ENCODE results near the gene BRAT1.

Gene BRAT1

DNA sequence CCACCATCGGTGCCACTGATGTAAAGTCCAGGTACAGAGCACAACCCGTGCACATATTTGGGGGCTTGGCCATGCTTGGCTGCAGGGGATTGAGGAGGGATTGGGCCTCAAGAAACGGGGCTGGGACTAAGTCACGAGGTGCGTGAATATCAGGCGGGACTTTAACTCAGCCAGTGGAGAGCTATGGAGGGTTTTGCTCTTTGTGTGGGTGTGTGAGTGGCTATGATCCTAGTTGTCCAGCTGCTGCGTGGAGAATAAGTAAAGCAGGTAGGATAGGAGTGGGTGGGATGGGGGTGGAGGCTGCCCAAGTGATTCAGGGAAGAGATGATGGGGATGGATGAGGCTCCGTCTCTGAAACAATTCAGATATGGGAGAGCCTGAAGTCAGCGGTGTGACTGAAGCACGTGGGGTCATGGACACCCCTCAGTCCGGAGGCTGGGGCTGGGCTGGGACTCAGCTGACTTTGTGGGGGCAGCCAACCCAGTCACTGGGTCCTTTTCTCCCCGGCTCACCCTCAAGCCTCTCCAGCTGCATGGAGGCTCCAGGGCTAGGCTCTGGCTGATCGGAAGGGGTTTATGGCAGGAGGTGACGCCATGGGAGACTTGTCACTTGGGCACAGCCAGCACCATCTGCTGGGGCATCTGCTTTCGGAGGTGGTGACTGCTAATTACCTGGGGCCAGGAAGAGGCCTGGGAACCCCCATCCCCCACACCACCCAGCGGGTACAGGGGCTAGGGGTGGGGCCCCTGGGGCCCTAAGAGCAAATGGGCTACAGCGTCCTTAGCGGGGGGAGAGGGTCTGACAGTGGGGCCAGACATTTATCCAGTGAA lies 37.4 kb downstream of the BRAT1 start:
- no peak for DNase-seq (ENCODE audit: low read depth)
- TF ChIP-seq, protein P1, sequence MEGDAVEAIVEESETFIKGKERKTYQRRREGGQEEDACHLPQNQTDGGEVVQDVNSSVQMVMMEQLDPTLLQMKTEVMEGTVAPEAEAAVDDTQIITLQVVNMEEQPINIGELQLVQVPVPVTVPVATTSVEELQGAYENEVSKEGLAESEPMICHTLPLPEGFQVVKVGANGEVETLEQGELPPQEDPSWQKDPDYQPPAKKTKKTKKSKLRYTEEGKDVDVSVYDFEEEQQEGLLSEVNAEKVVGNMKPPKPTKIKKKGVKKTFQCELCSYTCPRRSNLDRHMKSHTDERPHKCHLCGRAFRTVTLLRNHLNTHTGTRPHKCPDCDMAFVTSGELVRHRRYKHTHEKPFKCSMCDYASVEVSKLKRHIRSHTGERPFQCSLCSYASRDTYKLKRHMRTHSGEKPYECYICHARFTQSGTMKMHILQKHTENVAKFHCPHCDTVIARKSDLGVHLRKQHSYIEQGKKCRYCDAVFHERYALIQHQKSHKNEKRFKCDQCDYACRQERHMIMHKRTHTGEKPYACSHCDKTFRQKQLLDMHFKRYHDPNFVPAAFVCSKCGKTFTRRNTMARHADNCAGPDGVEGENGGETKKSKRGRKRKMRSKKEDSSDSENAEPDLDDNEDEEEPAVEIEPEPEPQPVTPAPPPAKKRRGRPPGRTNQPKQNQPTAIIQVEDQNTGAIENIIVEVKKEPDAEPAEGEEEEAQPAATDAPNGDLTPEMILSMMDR (IDR thresholded peaks at IDR 0.05; ENCODE audit: low read depth, low read length, missing control alignments) = no peak
- H3K4me3 ChIP-seq (ENCODE audit: low read depth, low read length) = no peak overlapping the region

- DNase-seq (ENCODE audit: low read depth) = no peak
- no peak overlapping the region for H3K4me3 ChIP-seq (ENCODE audit: low read depth, low read length)
- TF ChIP-seq, protein P1 (IDR thresholded peaks at IDR 0.05; ENCODE audit: low read depth, low read length, missing control alignments) = no peak
Measured at GRCh38 chr7:2517026-2517425, 38.3 kb downstream of the BRAT1 start.

GRCh38 chr7:2516194-2516555 lies 39.1 kb downstream of the BRAT1 start:
- TF ChIP-seq, protein P1 (IDR thresholded peaks at IDR 0.05; ENCODE audit: low read depth, low read length, missing control alignments) = no peak
- DNase-seq (ENCODE audit: low read depth) = no peak
- H3K4me3 ChIP-seq (ENCODE audit: low read depth, low read length) = no peak overlapping the region

DNA sequence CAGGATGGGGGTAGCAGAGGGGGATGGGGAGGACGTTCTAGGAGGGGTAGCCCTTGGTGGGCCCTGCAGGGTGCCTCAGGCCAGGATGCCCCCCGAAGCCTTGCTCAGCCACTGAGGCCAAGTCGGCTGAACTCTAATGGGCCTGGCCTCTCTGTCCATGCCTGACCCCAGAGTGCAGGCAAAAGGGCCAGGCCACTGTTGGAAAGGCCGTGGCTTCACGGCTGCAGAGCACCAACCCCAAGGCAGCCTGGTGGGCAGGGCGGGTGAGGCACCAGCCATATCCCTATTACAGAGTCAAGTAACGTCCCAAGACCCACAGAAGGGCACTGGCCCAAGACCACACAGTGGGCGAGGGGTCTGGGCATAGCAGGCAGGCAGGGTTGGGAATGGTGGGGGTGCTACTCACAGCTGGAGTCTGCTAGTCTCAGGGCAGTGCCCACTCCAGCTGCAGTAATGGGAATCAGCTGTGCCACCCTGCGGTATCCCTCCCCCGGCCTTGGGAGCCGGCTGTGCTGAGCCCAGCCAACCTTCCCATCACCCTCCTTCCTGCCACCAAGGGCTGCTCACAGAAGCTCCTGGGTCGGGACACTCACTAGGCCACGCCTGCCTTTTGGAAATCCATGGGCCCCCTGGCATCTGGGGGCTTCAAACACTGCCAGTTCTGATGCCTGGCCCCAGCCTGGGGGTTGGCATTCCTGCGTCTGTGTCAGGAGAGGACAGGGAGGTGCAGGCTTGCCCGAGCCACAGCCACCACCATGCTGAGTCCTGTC lies 39.7 kb downstream of the BRAT1 start:
- TF ChIP-seq, protein P1 (IDR thresholded peaks at IDR 0.05; ENCODE audit: low read depth, low read length, missing control alignments) = no peak
- no peak overlapping the region for H3K4me3 ChIP-seq (ENCODE audit: low read depth, low read length)
- DNase-seq (ENCODE audit: low read depth) = no peak

DNA sequence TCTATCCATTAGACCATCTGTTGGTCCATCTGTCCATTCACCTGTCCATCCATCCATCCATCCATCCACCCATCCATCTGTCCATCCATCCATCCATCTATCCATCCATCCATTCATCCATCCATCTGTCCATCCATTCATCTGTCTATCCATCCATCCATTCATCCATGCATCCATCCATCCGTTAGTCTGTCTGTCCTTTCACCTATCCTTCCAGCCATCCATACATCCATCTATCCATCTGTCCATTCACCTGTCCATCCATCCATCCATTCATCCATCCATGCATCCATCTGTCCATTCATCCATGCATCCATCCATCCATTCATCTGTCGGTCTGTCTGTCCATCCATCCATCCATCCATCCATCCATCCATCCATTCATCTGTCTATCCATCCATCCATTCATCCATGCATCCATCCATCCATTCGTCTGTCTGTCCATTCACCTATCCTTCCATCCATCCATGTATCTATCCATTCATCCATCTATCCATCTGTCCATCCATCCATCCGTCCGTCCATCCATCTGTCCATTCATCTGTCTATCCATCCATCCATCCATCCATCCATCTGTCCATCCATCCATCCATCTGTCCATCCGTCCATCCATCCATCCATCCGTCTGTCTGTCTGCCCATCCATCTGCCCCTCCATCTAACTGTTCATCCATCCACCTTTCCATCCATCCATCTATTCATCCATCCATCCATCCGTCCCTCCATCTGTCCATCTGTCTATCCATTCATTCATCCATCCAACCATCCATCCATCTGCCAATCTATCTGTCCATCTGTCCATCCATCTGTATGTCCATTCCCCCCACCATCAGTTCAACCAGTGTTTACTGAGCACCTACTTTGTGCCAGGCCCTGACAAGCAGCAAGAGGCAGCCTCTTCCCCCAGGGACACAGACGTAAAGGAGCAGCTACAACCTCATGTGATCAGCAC lies 40.6 kb downstream of the BRAT1 start:
- no peak overlapping the region for H3K4me3 ChIP-seq (ENCODE audit: low read depth, low read length)
- no peak for DNase-seq (ENCODE audit: low read depth)
- TF ChIP-seq, protein P1 (IDR thresholded peaks at IDR 0.05; ENCODE audit: low read depth, low read length, missing control alignments) = no peak

DNA sequence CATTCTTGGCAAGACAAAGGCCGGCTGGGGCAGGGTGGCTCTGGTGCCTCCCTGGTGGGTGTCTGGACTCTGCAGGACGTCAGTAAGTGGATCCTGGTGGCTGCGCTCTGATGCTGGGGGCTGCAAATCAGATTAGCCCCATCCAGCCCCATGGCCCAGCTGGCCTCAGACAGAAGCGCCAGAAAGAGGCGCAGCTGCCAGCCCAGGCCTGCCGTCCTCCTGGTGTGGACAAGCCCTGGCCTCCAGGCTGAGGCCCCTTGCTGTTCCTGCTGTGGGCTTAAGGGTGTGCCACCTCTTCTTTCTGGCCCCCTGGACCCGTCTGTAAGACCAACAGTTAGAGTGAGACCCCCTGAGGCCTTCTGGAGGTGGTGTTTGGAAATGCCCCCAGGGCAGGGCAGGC lies 41.6 kb downstream of the BRAT1 start:
- DNase-seq (ENCODE audit: low read depth) = no peak
- TF ChIP-seq, protein P1 (IDR thresholded peaks at IDR 0.05; ENCODE audit: low read depth, low read length, missing control alignments) = no peak
- no peak overlapping the region for H3K4me3 ChIP-seq (ENCODE audit: low read depth, low read length)

All from GM12864 (cell line).